Cerebellar cortex (tissue), 1 donor: Measurements from ENCODE around the gene ETS2.
A peak's percentile ranks its signal among the peaks of the same experiment; 100 is the strongest.

ENCODE experiments used
- DNase-seq: peaks from one replicate; pipeline ENCODE4 v3.0.0-alpha.2; 2015; ENCODE audit warnings: low spot score

ETS2 gene

GRCh38 chr21:38805328-38806152, at the start of gene ETS2:
Gene ETS2, plus strand, starts transcription at chr21:38805929. Its CDS starts 4,106 bp downstream, at chr21:38810035.
- DNase-seq: peak; percentile 85

DNA sequence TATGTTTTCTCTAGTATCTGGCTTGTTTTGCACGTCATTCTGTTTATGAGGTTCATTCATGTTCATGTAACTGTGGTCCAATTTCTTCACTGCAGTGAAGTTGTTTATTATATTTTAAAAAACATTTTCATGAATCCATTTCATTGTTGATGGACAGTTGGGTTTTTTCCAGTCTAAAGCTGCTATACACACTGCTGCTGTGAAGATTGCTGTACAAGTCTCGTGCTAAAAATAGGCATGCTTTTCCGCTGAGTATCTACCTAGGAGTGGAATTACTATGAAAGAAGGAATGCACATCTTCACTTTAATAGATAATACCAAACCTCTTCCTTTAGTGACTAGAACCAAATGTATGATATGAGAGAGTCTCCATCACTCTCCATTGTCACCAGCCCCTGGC, 49.0 kb upstream of the ETS2 start:
- DNase-seq: no peak

GRCh38 chr21:38758501-38759214, 47.1 kb upstream of the ETS2 start:
- no peak for DNase-seq

DNA sequence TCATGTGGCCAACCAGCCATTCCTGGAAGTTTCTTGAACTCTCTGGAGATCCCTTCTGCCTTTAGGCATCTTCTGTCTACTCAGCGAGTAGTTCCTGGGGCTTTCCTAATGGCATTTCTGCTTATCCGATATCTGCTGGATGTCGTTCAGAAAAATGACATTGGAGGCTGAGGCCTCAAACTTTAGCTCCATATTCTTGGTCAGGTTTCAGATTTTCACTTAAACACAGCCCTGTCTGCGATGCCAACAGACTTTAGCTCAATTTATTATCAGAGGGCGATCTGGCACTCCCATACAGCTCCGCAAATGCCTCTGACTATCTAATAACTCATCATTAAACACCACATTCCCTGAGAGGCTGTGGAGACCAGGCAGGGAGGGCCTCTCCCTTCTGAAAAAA, 46.3 kb upstream of the ETS2 start:
- DNase-seq: no peak

GRCh38 chr21:38760017-38760761, 45.5 kb upstream of the ETS2 start:
- no peak for DNase-seq

DNA sequence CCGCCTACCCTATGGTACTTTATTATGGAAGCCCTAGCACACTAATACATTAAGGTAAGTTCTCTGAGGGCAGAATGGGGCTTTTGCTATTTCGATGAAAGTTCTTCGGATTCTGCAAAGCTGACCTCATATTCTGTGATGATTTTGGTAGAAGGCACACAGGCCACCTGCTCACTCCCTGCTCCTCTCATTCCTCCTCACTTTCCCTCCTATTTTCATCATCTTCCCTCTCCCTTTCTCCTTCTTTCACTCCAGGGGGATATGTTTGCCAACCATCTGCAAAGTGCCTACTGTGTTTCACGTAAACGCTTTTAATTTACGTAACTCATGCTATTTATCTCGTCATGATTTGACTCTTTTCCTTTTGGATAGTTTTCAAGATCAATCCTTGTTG, 45.0 kb upstream of the ETS2 start:
- no peak for DNase-seq

GRCh38 chr21:38761531-38761930, 44.2 kb upstream of the ETS2 start:
- no peak for DNase-seq

DNA sequence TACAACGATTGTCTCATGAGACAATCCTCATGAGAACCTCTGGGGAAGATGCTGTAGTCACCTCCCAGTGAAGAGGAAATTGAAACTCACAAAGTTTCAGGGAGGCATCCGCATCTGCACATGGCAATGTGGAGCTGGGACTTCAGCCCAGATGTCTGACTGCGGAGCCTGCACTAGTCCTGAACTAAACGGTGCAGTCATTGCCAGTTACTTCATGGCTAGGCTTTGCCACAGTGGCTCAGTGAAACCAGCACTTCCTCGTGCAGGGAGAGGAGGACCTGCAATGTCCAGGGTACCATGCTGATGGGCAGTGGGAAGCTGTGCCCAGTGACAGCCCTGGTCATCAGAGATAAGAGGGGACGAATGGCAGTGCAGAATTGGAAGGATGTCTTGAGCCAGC, 40.7 kb upstream of the ETS2 start:
- DNase-seq: no peak

- no peak for DNase-seq
Measured at GRCh38 chr21:38766987-38767722, 38.6 kb upstream of the ETS2 start.

- DNase-seq: no peak
Measured at GRCh38 chr21:38768471-38769063, 37.2 kb upstream of the ETS2 start.

DNA sequence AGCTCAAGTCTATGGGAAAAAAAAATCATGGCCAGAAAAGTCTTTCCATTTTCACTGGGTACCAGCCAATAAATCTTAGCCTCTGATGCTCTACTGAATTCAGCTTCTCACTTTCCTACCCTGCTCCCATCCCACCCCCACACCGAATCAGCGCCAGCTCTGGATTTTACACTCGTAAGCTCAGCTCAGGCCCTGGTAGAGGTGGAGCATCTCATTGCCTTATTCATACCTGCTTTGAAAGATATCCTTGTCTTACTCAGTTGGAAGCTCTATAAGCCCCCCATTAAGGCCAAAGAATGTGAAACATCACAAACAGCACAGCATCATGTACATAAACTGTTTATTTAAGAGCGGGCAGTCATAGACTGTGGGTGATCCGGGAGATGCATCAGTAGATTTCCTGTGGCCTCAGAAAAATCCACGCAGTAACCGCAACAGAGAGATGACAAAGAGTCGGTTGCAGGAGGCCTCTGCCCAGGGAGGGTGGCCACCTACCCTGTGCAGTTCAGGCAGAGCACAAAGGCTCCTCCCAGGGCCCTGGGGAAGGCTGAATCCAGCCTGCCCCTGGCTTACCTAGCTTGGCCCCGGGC, 36.4 kb upstream of the ETS2 start:
- no peak for DNase-seq

- no peak for DNase-seq
Measured at GRCh38 chr21:38770660-38771059, 35.1 kb upstream of the ETS2 start.

DNA sequence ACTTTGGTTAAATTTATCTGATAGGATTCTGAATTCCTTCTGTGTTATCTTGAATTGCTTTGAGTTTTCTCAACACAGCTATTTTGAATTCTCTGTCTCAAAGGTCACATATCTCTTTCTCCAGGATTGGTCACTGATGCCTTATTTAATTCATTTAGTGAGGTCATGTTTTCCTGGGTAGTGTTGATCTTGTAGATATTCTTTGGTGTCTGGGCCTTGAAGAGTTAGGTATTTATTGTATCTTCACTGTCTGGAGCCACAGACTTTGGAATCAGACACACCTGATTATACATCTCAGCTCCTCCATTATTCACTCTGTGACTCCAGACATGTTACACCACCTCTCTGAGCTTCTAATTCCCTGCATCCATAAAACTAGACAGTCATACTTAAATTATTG, 34.2 kb upstream of the ETS2 start:
- no peak for DNase-seq

- no peak for DNase-seq
Measured at GRCh38 chr21:38772646-38773045, 33.1 kb upstream of the ETS2 start.

DNA sequence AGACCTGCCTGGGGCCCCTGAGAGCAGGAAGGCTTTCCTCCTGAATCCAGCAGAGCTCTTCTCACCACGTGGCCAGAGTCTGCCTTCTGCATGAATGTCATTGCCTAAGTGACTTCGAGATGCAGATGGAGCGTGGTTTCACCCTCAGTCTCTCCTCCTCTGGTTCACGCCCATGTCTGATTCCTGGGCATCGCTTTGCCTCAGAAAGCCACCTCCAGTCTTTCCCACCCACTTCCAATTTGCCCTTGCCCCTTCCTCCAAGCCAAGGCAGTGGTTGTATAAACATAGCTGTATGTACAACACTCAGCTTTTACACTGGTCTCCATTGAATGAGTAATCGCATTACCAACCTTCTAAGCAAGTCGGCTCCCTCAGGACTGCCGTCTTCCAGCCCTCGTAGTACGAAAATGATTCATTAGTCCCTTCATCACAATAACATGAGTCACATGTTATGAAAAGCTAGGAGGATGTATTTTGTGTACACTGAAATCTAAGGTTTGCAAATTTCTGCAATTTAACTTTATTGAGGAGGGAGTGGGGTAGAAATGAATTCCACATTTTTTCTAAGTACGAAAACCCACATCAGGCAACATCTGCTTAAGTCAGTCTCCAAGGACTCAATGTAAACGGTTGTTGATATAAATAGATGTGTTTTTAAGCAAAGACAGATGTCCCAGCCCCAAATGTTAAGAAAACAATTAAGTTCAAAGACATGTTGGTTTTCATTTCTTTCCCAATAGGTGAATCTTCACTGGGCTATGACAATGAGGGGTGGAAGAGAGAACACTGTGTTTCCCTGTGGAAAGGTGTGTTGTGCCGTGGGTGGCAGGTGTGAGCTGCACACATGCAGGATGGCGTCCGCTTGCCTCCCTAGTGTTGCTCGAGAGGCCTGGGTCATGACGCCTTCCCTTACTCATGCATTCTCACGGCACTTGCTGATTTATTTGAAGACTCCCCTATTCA, 32.3 kb upstream of the ETS2 start:
- no peak for DNase-seq

DNA sequence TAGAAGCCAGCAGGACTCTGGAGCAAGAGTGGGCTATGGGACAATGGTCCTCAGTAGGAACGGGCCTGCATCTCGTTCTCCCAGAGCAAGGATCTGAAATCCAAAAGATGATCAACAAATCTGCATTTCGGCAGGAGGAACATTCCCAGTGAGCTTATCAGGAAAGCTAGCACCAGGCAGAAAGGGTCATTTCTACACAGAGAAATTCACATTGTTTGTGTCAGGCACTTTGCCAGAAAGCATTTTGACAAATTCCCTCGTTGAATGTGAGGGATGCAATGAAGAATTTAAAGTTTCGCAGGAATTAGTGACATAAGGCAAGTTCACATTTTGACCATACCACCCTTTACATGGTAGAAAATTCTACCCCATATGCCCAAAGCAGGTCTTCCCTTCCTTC, 31.6 kb upstream of the ETS2 start:
- no peak for DNase-seq

GRCh38 chr21:38774586-38775285, 31.0 kb upstream of the ETS2 start:
- no peak for DNase-seq

DNA sequence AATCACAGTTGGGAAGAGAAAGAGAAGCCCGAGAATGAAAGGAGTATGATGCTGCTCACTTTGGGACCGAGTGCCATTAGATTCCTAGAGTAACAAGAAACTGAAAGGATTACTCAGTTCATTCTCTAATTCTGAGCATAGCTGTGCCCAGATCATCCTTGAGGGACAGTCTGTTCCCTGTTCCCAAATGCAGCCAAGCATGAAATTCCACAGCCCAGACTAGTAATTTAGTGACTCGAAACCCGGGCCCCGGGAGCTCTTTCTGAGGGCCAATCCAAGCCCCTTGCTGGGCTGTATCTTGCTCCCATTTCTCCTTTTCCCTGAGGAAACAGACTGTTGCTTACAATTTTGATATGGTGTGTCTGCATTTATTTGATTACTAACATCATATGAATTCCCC, 30.0 kb upstream of the ETS2 start:
- no peak for DNase-seq

- DNase-seq: no peak
Measured at GRCh38 chr21:38777015-38777414, 28.7 kb upstream of the ETS2 start.

- no peak for DNase-seq
Measured at GRCh38 chr21:38777531-38777930, 28.2 kb upstream of the ETS2 start.
